Hippocampal formation (tissue), 2 donors: ENCODE measurements around the gene MMP28.
A peak's percentile ranks its signal among the peaks of the same experiment; 100 is the strongest.

Experiments
- DNase-seq, 2 donors: peaks; one replicate each; lab custom pipeline; 2025; lab: John Stamatoyannopoulos, UW

MMP28 gene

DNA sequence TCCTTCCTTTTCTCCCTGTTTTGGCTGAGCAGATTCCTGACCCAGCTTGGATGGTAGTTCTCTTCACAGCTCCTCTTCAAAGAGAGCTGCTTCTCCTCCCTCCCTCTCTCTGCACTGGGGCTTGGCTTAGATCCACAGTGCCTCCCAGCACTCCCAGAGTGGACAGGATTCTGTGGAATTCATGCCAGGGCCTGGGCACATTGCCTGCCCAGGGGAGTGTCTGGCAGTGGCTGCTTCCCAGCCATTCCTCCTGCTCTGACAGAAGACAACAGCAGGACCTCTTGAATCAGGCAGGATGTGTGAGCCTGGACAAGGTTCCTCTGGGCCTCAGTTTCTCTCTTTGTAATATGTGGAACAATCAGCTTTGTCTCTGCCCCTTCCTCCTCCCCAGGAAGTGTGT lies 4.5 kb upstream of the MMP28 start:
- peak in 1 of 2 donors; percentile 48 for DNase-seq

DNA sequence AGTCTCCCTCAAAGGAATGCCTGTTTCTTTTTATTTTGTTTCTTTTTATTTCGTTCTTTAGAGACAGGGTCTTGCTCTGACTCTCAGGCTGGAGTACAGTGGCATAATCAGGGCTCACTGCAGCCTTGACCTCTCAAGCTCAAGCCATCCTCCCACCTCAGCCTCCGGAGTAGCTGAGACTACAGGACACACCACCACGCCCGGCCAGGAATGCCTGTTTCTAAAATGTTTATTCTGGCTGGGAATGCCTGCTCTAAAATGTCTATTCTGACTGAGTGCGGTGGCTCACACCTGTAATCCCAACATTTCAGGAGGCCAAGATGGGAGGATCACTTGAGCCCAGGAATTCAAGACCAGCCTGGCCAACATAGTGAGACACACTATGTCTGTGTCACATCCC lies 2.5 kb upstream of the MMP28 start:
- DNase-seq: no peak

- DNase-seq: no peak
Measured at GRCh38 chr17:35797370-35797769, 1.9 kb upstream of the MMP28 start.

DNA sequence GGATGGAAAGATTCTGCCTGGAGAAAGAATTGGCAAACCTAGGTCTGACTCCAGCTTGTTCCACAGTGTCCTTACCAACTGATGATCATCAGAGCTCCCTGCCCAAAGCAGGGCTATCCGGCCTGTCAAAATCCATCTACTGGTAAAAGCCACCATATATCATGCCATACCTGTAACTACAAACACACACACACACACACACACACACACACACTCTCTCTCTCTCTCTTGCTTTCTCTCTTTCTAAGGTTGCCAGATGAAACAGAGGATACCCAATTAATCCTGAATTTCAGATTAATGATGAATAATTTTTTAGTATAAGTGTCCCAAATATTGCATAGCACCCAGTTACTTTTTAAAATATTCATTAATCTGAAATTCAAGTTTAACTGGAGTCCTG lies 1.5 kb upstream of the MMP28 start:
- no peak for DNase-seq

DNA sequence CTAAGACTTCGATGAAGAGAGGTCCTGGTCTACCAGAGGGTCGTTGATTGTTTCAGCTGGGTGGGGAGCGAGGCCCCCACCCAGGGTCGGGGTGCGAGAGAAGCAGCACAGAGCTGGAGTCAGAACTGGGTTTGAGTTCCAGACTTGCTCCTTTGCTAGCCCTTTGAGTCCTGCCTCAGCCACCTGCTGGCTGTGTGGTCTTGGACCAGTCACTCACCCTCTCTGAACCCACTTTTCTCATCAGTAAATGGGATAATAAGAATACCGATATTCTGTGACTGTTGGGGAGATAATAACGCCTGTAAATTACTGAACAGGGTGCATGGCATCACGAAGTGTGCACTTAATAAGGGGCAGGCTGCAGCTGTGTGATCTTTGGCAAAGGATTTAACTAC lies 427 bp upstream of the MMP28 start:
- DNase-seq: no peak

DNA sequence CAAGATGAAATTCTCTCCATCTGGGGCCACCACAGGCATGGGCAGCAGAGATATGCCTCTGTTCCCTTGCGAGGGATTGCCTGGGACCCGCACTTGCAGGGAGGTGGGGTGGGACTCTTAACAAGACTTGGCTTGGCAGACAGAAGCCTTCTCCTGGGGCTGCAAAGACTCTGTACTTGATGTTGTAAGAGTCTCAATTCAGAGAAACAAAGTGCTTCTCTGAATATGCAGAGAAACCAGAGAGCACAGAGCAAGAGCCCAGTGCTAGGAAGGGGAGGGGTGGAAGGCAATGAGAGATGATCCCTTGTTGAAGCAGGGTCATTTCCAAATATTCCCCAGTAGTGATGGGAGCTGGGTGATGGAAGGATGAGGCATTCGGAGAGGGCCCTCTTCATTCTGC lies 2.2 kb downstream of the MMP28 start:
- no peak for DNase-seq

GRCh38 chr17:35791681-35792350 lies 3.6 kb downstream of the MMP28 start:
- no peak for DNase-seq

DNA sequence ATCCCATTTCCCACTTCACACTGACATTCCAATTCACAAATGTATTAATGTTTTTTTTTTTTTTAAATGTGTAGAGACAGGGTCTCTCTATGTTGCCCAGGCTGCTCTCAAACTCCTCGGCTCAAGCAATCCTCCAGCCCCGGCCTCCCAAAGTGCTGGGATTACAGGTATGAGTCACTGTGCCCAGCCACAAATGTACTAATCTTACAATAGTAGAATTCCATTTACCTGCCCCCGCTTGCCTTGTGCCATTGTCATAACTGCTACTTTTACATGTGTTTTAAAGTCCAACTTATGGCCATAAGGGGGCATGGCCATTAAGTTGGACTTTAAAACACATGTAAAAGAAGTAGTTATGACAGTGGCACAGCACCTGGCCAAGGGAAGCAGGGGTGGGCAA lies 4.6 kb downstream of the MMP28 start:
- DNase-seq: no peak

- DNase-seq: no peak
Measured at GRCh38 chr17:35788477-35789368, 6.7 kb downstream of the MMP28 start.

- DNase-seq: no peak
Measured at GRCh38 chr17:35786941-35787432, 8.5 kb downstream of the MMP28 start.

DNA sequence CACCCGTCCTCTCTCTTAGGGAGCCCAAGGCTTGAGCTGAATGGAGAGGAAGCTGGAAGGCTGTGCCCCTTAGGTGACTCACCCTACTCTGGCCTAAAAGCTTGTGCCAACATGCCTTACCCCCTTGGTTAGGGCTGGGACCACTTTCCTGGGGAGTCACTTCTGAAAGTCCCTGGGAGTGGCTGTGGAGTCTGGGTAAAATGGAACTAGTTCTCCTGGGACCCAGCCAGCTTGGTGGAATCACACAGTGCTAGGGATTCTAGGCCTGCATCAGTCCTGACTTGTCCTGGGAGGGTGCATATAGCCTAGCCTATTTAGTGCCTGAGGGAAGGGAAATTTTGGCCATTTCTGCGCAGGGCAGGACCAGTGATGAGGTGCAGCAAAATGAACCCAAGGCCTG lies 10.5 kb downstream of the MMP28 start:
- no peak for DNase-seq

DNA sequence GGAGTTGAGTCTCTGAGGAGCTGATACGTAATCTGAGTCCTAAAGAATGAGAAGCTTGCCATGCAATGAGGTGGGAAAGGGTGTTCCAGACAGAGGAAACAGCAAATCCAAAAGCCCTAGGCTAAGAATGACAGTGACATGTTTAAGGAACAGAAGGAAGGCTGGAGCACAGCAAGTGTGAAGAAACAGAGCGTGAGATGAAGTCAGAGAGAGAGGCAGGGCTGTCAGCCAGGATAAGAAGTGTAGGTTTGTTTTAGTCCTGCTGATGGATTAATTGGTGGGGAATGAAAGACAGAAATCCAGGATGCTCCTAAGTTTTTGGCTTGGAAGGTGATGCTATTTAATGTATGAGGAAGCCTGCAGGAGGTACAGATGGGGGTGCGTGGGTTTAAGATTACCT lies 14.5 kb downstream of the MMP28 start:
- no peak for DNase-seq

DNA sequence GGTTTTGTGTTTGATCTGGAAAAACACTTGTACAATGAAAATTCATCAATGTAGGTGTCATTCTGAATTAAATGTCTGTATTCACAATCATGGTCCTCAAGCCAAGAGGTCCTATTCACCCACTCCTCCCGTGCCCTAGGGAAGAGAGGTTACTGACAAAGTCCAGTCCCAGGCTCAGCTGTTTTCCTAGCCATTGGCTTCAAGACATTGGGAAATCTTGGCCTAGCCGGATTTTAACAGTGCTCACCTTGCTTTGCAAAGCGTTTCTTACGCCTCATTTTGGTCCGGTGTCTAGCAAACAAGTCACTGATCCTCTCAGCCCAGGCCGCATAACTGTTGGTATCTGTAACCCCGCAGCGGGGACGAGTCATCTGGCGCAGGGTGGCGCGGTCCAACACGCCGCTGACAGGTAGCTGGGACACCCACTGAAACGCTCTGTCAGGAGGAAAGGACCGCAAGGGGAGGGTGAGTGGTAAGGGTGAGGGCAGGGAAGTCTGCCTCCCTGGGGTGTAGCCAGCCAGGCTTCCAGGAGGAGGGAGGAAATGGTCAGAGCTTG lies 16.7 kb downstream of the MMP28 start:
- DNase-seq: no peak

- DNase-seq: no peak
Measured at GRCh38 chr17:35775583-35775982, 19.9 kb downstream of the MMP28 start.

DNA sequence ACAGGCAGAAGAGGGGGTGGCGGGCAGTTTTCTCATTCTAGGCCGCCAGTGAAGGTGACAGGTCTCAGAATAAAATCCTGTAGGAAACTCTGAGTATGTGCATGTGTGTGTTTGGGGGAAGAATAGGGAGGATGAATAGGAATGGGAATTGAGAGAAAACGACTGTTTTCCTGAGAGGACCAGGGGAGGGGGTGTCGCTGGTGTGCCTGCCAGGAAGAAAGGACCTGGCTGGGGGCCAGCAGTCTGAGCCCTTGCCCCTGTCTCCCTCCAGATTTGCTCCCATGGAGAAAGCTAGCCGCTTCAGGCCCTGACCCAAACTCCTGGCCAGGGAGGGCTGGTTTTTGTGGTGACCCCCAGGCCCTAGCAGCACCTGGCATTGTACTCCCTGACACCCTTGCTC lies 20.4 kb downstream of the MMP28 start:
- DNase-seq: no peak

- DNase-seq: peak in 1 of 2 donors; percentile 20
Measured at GRCh38 chr17:35774499-35774898, 20.9 kb downstream of the MMP28 start.

GRCh38 chr17:35773679-35774425 lies 21.6 kb downstream of the MMP28 start:
- no peak for DNase-seq

GRCh38 chr17:35773129-35773528 lies 22.3 kb downstream of the MMP28 start:
- DNase-seq: no peak

DNA sequence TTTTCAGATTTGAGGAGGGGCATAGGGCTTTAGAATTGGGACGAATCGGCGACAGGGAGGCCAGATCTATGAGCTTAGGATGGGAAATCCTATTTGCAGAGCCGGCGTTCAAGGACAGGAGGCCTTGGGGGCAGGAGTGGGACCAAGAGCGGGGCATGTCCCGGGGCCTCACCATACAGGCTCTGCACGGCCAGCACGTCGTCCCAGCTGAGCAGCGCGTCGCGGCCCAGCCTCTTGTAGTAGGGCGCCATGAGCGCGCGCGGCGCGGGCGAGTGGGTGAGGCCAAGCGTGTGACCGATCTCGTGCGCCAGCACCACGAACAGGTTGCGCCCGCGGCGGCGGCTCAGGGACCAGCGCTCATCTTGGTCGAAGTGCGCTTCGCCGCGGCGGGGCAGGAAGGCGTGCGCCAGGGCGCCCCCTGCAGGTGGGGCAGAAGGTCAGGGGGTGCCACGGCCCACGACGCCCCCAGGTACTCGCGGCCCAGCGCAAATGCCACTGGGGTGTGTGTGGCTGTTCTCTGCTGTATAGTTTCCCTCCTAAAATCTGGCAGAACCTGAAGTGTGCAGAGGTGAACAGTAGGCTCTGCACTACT lies 25.4 kb downstream of the MMP28 start:
- no peak for DNase-seq

DNA sequence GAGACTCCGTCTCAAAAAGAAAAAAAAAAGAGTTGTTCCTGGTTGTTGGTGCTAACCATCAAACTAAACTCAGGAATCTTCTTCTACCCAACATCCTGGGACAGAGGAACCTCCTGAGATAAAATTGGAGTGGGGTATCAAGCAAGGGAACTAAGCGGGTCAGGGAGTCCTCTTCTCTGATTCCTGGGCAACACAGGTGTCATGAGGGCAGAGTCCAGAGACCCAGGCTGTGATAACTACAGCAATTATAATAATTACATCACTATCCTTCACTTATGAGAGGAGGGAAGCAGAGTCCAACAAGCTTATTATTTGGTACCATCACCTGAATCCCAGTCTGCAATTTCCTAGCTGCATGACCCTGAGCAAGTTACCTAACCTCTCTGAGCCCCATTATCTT lies 26.6 kb downstream of the MMP28 start:
- DNase-seq: no peak

- peak in 1 of 2 donors; percentile 34 for DNase-seq
Measured at GRCh38 chr17:35766903-35767510, 28.4 kb downstream of the MMP28 start.
